GM12892 (cell line): ENCODE results near the gene CRISPLD2.

ENCODE experiments used
- POLR2A ChIP-seq: IDR thresholded peaks from 2 replicates; pipeline ENCODE4 v1.6.1; 2011; ENCODE audit warnings: low read depth, low read length, control low read depth
- POLR2AphosphoS5 ChIP-seq: IDR thresholded peaks from 2 replicates; pipeline ENCODE4 v1.6.1; 2011; ENCODE audit warnings: low read depth, low read length, control low read depth
- TAF1 ChIP-seq: IDR thresholded peaks from 2 replicates; pipeline ENCODE4 v1.6.1; 2011; ENCODE audit warnings: low read depth, mild to moderate bottlenecking, control low read depth, low read length, borderline replicate concordance

GRCh38 chr16:84800158-84800978 is 19.4 kb upstream of the CRISPLD2 start:
- TF ChIP-seq POLR2A (no peak), POLR2AphosphoS5 (no peak), TAF1 (no peak)
